Activated CD4-positive, alpha-beta T cell treated with anti-CD3 and anti-CD28 coated beads for 4 hours (primary cell): Measurements from ENCODE around the gene SLC9A8.
"Not testable (repeated sequence)": the region's sequence is repeated elsewhere in the genome, so short reads cannot be mapped to it uniquely, and the experiment has no call there.

Experiments used
- DNase-seq, 2 donors: peaks; one replicate each; pipeline ENCODE4 v3.0.0-alpha.2; 2020

The SLC9A8 gene

DNA sequence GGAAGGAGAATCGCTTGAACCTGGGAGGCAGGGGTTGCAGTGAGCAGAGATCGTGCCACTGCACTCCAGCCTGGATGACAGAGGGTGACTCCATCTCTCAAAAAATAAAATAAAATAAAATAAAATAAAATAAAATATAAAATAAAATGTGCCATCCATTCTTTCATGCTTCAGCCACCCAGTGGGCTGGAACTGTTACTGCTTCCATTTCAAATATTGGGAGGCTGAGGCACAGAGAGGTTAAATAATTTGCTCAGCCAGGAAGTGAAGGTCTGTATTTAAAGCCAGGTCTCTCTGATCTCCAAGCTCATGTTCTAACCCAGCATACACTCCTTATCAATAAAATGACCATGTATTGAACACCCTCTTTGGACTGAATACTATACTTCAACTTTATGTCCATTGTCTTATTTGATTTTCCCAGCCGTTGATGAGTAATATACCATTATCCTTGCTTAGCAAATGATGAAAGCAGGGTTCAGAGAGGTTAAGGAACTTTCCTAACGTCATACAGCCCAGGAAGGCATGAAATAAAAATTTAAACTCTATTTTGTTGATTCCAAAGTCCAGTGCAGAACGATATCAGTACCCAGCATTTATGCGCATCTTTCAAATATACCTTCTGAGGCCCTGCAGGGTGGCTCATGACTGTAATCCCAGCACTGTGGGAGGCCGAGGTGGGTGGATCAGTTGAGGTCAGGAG, 25.8 kb upstream of the SLC9A8 start:
- DNase-seq, result no peak

DNA sequence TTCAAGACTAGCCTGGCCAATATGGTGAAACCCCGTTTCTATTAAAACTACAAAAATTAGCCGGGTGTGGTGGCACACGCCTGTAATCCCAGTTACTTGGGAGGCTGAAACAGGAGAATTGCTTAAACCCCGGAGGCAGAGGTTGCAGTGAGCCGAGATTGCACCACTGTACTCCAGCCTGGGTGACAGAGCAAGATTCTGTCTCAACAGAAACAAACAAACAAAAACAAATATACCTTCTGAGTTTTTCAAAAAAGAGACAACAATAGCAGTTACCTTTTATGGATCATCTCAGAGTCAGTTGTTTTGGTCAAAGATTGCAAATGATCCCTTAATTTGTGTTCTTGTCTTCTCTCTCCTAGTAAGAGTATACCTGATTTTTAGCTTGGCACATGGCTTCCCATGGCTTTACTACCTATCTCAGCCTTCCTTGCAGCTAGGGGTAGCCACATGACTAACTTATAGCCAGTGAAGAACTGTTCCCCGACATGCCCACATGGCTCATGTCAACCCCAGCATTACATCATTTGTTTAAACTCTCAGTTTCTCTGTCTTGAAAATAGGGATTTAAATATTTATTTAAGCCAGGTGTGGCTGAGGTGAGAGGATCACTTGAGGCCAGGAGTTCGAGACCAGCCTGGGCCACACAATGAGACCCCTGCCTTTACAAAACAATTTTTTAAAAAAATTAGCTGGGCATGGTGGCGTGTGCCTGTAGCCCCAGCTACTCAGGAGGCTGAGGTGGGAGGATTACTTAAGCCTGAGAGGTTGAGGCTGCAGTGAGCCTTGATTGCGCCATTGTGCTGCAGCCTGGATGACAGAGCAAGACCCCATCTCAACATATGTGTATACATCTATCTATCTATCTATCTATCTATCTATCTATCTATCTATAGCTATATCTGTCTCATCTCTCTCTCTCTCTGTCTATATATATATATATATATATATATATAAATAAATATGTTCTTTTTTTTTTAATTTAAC, 25.0 kb upstream of the SLC9A8 start:
- no peak for DNase-seq

DNA sequence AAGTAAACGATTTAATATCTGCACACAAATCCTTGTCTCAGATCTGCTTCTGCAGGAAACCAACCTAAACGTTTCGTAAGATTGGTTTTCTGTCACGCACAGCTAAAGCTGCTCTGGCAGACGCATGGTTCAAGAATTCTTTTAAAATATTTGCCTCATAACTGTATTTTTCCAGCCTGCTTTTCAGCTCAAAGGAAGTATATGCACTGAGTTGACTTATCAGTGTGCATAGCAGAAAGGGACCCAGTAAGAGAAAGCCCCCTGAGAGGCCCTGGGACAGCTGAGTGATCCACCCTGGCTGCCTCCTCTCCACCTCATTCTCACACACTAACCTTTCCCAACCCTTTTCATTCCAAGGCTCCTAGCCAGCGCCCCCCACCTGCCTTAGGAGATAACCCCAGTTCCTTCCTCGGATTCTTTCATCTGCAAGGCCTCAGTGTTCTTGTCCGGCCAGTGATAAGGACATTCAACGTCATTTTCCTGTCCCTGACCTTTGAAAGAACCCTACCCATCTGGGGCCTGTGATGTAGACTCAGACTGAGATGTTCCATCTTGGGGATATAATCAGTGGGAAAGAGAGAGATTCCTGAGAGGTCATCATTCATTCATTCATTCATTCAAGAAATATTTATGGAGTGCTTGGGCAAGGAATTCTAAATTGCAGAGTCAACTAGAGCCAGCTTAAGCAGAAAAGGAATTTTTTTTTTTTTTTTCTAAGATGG, 22.4 kb upstream of the SLC9A8 start:
- DNase-seq, result no peak

DNA sequence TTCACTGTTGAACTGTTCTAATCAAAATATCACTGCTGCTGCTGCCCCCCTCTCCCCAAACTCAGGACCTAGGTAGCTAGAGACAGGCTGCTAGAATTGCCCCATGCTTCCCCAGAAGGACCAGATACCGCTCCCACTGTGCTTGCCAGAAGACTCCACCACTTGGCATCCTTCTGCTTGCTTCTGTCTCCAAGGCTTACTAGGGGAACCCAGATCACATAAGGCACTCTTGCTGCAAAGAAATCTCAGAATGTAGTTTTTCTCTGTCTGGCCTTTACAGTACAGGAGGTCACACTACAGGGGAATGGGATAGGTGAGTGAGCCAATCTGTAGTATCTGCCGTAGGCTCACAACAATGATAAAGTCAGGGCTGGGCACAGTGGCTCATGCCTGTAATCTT, 21.5 kb upstream of the SLC9A8 start:
- DNase-seq, result no peak

DNA sequence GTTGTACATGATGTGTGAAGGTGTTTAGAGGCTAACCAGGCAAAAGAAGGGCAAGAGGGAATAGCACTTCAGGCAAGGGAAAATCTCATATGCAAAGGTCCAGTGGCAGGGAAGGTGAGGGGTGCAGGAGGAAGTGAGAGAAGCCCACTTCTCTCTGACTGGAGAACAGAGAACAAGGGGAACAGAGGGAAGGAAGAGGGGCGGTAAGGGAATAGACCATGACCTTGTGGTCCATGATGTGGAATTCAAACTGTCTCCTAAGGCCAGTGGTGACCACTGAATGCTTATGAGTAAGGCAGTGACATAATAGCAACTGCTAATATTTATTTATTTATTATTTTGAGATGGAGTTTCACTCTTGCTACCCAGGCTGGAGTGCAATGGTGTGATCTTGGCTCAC, 20.6 kb upstream of the SLC9A8 start:
- DNase-seq, result no peak

DNA sequence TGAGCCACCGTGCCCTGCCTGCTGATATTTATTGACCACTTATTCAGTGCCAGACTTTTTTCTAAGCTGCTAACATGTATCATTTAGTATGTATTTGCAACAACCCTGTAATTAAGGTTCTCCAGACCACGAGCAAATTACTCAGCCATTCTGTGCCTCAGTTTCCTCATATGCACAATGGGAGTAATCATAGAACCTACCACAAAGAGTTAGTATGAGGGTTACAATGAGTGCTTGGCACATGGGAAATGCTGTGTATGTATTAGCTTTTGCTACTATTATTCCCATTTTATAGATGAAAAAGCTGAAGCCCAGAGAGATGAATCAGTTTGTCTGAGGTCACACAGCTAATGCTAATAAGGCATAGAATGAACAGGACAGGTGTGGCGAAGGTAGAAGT, 20.0 kb upstream of the SLC9A8 start:
- no peak for DNase-seq

DNA sequence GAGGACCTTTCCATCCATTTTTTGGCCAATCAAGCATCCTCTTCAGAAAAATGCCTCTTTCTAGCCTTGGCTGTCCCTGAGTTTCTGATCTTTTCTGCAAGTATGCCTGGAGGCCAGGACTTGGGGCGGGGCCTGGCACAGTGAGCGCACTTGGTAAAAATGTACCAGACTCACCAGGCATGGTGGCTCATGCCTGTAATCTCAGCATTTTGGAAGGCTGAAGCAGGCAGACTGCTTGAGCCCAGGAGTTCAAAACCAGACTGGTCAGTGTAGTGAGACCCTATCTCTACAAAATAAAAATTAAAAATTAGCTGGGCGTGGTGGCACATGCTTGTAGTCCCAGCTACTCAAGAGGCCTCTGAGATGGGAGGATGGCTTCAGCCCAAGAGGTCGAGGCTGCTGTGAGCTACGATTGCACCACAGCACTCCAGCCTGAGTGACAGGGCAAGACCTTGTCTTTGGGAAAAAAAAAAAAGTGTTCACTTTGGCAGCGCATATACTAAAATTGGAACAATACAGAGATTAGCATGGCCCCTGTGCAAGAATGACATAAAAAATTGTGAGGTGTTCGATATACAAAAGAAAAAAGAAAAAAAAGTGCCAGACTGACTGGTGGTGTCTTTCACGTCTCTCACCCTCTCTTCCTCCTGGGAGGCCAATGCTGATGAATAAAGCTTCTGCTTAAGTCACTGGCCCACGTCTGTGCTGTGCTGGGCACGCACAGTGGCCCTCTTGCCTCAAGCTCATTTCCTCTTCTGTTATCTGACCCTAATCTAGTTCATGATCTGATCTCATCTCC, 18.1 kb upstream of the SLC9A8 start:
- DNase-seq, result no peak

DNA sequence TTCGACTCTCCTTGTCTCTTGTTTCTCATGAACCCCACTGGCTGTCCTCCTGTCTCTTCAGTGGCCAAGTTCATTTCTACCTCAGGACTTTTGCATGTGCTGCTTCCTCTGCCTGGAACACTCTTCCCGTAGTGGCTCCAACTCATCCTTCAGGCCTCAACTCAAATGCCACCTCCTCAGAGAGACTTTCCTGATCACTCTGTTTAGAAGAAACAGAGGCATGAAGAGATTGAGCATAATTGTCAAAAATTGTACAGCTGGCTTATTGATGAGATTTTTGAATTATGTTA, 17.5 kb upstream of the SLC9A8 start:
- no peak for DNase-seq

DNA sequence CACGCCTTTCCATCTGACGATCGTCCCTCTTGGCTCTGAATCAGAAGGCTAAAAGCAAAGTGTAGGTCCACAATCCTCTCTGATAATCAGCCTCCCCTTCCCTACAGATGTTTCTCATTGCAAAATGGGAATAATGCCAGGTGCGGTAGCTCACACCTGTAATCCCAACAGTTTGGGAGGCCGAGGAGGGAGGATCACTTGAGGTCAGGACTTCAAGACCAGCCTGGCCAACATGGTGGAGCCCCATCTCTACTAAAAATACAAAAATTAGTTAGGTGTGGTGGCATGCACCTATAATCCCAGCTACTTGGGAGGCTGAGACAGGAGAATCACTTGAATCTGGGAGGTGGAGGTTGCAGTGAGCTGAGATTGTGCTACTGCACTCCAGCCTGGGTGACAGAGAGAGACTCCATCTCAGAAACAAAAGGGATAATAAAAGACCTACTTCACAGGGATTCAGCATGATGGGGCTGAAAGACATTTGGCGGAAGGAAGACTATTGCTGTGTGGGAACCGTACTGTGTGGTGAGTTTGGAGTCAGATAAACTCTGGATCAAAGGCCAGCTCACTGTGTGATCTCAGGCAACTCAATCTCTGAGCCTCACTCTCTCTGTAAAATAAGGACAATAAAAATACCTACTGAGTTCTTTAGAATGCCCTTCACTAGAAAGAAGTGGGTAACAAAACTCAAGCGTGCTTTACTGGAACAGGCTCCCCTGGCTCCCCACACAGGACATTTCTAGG, 15.9 kb upstream of the SLC9A8 start:
- no peak for DNase-seq

DNA sequence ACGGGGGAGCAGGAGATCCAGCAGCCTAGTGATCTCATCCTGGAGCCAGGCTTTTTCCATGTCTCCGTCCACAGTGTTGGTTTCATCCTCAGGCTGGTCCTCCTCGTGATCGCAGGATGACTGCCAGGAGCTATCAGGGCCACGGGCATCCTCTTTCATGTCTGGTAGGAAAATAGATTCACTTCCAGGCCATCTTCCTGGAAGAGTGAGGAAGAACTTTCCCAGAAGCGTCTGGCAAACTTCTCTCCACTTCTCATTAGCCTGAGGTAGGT, 15.3 kb upstream of the SLC9A8 start:
- no peak for DNase-seq

DNA sequence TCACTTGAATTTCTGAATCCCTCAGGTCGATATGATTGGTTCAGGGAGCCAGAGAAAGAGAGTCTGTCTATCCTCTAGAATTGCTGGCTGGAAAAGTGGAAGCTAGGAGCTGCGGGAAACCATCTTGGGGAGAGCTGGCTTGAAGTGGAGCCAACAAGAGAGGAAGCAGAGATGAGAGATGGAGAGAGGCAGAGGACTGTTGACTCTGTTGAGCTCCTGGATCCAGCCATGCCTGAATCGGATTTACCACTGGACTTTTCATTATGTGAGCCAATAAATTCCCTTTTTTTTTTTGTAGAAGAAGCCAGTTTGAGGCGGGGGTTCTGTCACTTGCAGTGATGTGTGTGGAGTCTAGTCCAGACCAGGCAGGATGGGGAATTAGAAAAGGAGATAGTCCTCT, 13.9 kb upstream of the SLC9A8 start:
- DNase-seq, result no peak

DNA sequence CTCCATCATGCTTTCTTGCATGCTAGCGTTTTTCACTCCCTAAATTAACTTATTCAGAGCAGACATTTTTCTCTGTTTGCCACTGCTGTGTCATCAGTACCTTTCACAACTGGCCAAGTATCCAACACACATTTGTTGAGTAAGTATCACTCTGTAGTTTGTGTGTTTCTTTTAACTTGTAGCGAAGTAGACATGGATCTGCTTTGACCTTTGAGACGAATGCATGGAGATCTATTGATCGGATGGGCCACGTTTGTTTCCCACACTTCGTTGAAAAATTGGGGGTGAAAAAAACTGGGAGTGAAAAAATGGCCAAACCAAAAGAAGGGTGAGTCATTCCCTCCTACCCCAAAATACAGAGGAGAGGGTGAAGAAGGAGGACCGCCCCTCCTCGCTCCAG, 12.9 kb upstream of the SLC9A8 start:
- DNase-seq, result no peak

DNA sequence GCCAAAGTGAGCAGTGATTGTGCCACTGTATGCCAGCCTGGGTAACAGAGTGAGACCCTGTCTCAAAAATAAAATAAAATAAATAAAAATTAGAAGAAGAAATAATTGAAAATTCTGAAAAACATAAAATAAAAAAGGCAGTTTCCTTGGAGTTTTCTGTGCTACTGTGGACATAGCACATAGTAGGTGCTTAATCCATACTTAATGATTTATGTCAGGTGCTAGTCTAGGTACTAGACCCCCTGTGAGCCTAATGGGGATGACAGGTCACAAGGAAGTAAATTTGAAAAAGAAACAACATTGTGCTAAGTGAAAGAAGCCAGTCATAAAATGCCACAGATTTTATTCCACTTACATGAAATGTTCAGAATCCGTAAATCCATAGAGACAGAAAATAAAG, 9.2 kb upstream of the SLC9A8 start:
- DNase-seq, result no peak

DNA sequence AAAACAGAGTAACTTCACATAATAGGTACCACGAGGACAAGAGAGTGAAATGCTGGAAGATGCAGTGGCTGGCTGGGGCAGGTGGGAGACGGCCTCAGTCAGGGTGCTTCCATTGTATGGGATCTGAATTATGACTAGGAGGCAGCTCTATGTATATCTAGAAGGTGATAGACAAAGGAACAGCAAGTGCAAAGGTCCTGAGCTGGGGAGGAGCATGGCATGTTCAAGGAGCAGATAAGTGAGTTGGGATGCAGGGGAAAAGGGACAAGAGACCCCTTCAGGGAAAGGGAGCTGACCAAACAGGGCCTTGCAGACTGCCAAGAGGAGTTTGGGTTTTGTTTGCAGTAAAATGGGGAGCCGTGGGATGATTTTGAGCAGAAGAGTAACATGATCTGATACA, 8.3 kb upstream of the SLC9A8 start:
- DNase-seq, result no peak

DNA sequence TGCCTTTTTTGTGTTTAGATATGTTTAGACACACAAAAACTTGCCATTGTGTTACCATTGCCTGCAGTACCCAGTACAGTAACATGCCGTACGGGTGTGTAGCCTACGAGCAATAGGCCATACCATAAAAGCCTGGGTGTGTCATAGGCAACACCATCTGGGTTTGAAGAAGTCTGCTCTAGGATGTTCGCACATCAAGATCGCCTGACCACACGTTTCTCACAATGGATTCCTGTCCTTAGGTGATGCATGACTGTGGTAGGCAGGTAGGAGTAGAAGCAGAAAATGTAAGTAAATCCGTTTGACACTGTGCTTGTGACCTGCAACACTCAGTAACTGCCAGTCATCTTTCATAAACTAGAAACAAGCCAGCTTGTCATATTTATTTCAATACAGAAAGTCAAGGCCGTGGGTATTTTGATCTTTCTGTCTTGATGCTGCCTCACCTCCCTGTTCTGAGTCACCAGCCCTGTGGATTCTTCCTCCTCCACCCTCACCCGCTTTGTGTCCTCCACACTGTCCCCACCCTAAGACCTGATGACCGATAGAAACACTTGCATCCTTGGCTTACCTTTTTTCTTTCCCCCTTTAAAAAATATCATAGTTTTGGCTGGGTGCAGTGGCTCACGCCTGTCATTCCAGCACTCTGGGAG, 7.3 kb upstream of the SLC9A8 start:
- not testable (repeated sequence) for DNase-seq

DNA sequence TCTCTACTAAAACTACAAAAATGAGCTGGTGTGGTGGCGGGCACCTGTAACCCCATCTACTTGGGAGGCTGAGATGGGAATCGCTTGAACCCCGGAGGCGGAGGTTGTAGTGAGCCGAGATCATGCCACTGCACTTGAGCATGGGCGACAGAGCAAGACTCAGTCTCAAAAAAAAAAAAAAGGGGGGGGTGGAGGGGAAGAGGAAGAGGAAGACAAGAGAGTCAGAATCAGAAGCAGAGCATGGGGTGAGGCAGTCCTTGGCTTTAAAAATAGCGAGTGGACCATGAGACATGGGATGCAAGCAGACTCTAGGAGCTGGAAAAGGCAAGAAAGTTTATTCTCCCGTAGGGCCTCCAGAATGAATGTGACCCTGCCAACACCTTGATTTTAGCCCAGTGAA, 3.9 kb upstream of the SLC9A8 start:
- DNase-seq, result no peak

DNA sequence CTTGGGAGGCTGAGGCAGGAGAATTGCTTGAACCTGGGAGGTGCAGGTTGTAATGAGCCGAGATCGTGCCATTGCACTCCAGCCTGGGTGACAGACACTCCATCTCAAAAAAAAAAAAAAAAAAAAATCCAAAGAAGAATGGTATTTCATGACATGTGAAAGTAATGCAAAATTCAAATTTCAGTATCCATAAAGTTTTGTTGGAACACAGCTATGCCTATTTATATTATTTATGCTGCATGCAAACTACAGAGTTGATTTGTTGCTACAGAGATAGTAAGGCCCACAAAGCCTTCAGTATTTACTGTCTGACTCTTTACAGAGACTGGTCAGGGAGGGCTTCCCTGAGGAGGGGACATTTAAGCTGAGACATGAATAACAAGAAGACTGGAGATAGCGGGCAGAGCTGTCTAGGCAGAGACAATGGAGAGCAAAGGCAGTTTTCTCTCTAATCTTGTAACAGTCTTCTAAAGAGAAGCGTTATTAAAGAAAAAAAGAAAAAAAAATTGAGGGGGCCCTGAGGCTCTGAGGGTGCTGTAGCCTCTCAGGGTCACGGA, 2.7 kb upstream of the SLC9A8 start:
- no peak for DNase-seq

DNA sequence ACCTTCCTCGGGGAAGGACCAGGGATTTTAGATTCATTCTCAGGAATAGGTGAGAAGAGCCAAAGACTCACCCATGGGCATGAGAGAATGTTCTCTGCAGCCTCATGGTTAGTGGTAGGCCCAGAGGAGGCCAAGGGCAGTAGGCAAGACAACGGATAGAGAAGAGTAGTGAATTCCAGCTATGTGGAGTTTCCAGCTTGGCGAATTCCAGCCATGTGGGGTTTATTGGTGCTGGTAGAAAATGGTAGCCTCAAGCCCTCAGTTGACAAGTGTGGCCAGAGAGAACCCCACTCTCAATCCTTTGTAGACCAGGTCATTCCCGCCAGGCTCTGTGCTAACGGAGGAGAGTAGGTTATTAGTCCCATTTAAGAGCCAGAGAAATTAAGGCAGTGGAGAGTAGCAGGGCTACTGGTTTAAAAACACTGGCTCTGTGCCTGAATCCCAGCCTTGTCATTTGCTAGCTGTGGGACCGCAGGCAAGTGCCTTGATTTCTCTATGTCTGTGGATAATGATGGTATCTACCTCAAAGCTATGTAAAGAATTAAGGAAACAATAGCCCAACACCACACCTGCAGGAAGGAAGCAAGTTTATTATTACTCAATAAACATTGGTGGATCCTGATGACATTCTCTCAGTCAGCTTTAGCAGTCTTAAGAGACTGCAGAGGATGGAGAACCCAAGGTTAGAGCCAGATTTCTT, 2.0 kb upstream of the SLC9A8 start:
- DNase-seq, result no peak

DNA sequence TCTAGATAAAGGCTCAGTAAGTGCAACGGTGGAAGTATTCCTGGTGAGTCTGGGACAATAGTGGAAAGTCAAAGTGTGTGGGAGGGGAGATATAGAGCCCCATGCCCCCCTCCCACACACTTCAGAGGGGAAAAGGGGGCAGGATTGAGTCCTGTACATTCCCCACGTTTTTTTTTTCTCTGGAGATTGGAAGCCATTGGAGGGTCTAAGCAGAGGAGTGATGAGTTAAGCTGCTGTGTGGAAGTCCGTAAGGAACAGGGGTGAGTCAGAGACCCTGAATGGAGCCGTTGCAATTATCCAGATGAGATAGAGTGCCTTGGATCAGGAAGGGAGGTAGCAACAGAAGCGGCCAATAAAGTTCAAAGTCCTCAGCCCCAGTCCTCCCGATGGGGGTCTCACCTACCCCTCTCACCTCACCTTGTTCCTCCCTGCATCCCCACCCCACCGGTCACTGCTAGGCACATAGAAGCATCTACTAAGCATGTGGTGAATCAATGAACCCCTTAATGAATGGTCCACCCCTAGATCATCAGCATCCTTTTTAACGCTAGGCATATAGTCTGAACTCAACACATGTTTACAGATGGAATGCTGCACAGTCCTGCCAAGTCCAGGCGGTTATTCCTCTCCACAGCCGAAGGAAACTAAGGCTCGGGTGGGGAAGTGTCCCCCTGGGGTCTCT, 662 bp upstream of the SLC9A8 start:
- DNase-seq, result no peak

DNA sequence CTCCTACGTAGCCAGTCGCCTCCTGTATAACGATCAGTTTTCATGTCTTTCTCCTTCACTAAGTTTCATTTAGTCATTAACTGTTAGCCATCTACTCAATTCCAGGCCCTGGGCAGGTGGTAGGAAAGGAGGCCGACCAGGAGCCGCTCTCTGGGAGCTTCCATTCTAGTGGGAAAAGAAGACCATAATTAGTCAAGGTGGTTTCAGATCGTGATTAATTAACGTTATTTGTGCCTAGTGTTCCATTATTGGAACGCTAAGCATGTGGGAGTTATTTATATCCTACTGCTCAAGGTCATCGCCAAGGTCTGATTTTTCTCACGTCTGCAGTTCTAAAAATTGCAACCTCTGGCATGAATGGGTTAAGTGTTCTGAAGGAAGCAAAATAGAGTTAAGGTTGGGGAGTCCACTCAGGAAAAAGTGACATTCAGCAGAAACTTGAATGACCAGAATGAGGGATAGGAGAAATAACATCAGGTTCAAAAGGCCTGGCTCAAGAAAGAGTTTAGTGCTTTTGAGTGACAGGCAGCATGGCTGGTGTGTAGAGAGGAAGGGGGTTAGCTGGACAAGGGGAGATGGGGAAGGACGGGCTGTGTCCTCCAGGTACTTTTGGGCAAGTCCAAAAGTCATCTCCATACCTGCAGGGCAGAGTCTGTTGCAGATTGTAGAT, 812 bp downstream of the SLC9A8 start:
- DNase-seq, result no peak
